ENCODE data around the gene ACSF3.
"Not testable (repeated sequence)": the region's sequence is repeated elsewhere in the genome, so short reads cannot be mapped to it uniquely, and the experiment has no call there.

ACSF3 gene

GRCh38 chr16:89084411-89084810 is 9.2 kb upstream of the ACSF3 start:
- no peak overlapping the region for H3K4me3 ChIP-seq (ENCODE audit: low read length in 2 of 2)

GRCh38 chr16:89084814-89085612 is 8.6 kb upstream of the ACSF3 start:
- Histone ChIP-seq H3K4me3 (ENCODE audit: low read length in 2 of 2) (no peak overlapping the region), H3K9ac (ENCODE audit: low read depth in 1 of 2, low read length in 2 of 2) (no peak overlapping the region), H3K27ac (ENCODE audit: low read depth in 2 of 2, low read length in 2 of 2) (peak overlapping the region in 1 of 2 donors; percentile 18)

More at GRCh38 chr16:89084411-89084810, 9.2 kb upstream of the ACSF3 start:
- Histone ChIP-seq H3K27me3 (ENCODE audit: control insufficient read depth in 2 of 2, insufficient read depth in 2 of 2, low read length in 2 of 2) (peaks cover 3 to 4% of the 10 kb centered on the region in 2 donors), H3K36me3 (ENCODE audit: control insufficient read depth in 2 of 2, insufficient read depth in 2 of 2, low read length in 2 of 2) (no peaks in the 10 kb centered on the region), H3K27ac (ENCODE audit: low read depth in 2 of 2, low read length in 2 of 2) (no peak overlapping the region), H3K9me3 (ENCODE audit: control insufficient read depth in 2 of 2, low read length in 2 of 2) (no peaks in the 10 kb centered on the region), H3K9ac (ENCODE audit: low read depth in 1 of 2, low read length in 2 of 2) (no peak overlapping the region), H3K4me1 (ENCODE audit: control insufficient read depth in 2 of 2, insufficient read depth in 2 of 2, low read length in 2 of 2) (peaks cover 6 to 7% of the 10 kb centered on the region in 2 donors)

GRCh38 chr16:89085755-89086154 is 7.9 kb upstream of the ACSF3 start:
- Histone ChIP-seq H3K9me3 (ENCODE audit: control insufficient read depth in 2 of 2, low read length in 2 of 2) (no peaks in the 10 kb centered on the region), H3K27ac (ENCODE audit: low read depth in 2 of 2, low read length in 2 of 2) (no peak overlapping the region), H3K36me3 (ENCODE audit: control insufficient read depth in 2 of 2, insufficient read depth in 2 of 2, low read length in 2 of 2) (no peaks in the 10 kb centered on the region), H3K27me3 (ENCODE audit: control insufficient read depth in 2 of 2, insufficient read depth in 2 of 2, low read length in 2 of 2) (peaks cover 3 to 6% of the 10 kb centered on the region in 2 donors), H3K4me3 (ENCODE audit: low read length in 2 of 2) (no peak overlapping the region), H3K4me1 (ENCODE audit: control insufficient read depth in 2 of 2, insufficient read depth in 2 of 2, low read length in 2 of 2) (peaks cover 6 to 7% of the 10 kb centered on the region in 2 donors), H3K9ac (ENCODE audit: low read depth in 1 of 2, low read length in 2 of 2) (no peak overlapping the region)

More at GRCh38 chr16:89084814-89085612, 8.6 kb upstream of the ACSF3 start:
- peaks cover 6 to 7% of the 10 kb centered on the region in 2 donors for H3K4me1 ChIP-seq (ENCODE audit: control insufficient read depth in 2 of 2, insufficient read depth in 2 of 2, low read length in 2 of 2)
- H3K36me3 ChIP-seq (ENCODE audit: control insufficient read depth in 2 of 2, insufficient read depth in 2 of 2, low read length in 2 of 2) = no peaks in the 10 kb centered on the region
- peaks cover 3 to 4% of the 10 kb centered on the region in 2 donors for H3K27me3 ChIP-seq (ENCODE audit: control insufficient read depth in 2 of 2, insufficient read depth in 2 of 2, low read length in 2 of 2)
- H3K9me3 ChIP-seq (ENCODE audit: control insufficient read depth in 2 of 2, low read length in 2 of 2) = no peaks in the 10 kb centered on the region

- peaks cover 6 to 7% of the 10 kb centered on the region in 2 donors for H3K4me1 ChIP-seq (ENCODE audit: control insufficient read depth in 2 of 2, insufficient read depth in 2 of 2, low read length in 2 of 2)
- no peaks in the 10 kb centered on the region for H3K9me3 ChIP-seq (ENCODE audit: control insufficient read depth in 2 of 2, low read length in 2 of 2)
- H3K27me3 ChIP-seq (ENCODE audit: control insufficient read depth in 2 of 2, insufficient read depth in 2 of 2, low read length in 2 of 2) = peaks cover 3 to 13% of the 10 kb centered on the region in 2 donors
- H3K4me3 ChIP-seq (ENCODE audit: low read length in 2 of 2) = no peak overlapping the region
- no peaks in the 10 kb centered on the region for H3K36me3 ChIP-seq (ENCODE audit: control insufficient read depth in 2 of 2, insufficient read depth in 2 of 2, low read length in 2 of 2)
- no peak overlapping the region for H3K9ac ChIP-seq (ENCODE audit: low read depth in 1 of 2, low read length in 2 of 2)
- no peak overlapping the region for H3K27ac ChIP-seq (ENCODE audit: low read depth in 2 of 2, low read length in 2 of 2)
These were observed 5.6 kb upstream of the ACSF3 start for GRCh38 chr16:89087922-89088497.

- no peaks in the 10 kb centered on the region for H3K9me3 ChIP-seq (ENCODE audit: control insufficient read depth in 2 of 2, low read length in 2 of 2)
- H3K4me3 ChIP-seq (ENCODE audit: low read length in 2 of 2) = no peak overlapping the region
- H3K4me1 ChIP-seq (ENCODE audit: control insufficient read depth in 2 of 2, insufficient read depth in 2 of 2, low read length in 2 of 2) = peaks cover 6 to 7% of the 10 kb centered on the region in 2 donors
- no peaks in the 10 kb centered on the region for H3K36me3 ChIP-seq (ENCODE audit: control insufficient read depth in 2 of 2, insufficient read depth in 2 of 2, low read length in 2 of 2)
- no peak overlapping the region for H3K9ac ChIP-seq (ENCODE audit: low read depth in 1 of 2, low read length in 2 of 2)
- H3K27me3 ChIP-seq (ENCODE audit: control insufficient read depth in 2 of 2, insufficient read depth in 2 of 2, low read length in 2 of 2) = peaks cover 3 to 13% of the 10 kb centered on the region in 2 donors
- H3K27ac ChIP-seq (ENCODE audit: low read depth in 2 of 2, low read length in 2 of 2) = no peak overlapping the region
These were observed 4.5 kb upstream of the ACSF3 start for GRCh38 chr16:89089120-89089519.

GRCh38 chr16:89090182-89090630 is 3.4 kb upstream of the ACSF3 start:
- Histone ChIP-seq H3K4me1 (ENCODE audit: control insufficient read depth in 2 of 2, insufficient read depth in 2 of 2, low read length in 2 of 2) (peaks cover 9 to 10% of the 10 kb centered on the region in 2 donors), H3K36me3 (ENCODE audit: control insufficient read depth in 2 of 2, insufficient read depth in 2 of 2, low read length in 2 of 2) (no peaks in the 10 kb centered on the region), H3K27me3 (ENCODE audit: control insufficient read depth in 2 of 2, insufficient read depth in 2 of 2, low read length in 2 of 2) (peaks cover 3 to 13% of the 10 kb centered on the region in 2 donors), H3K9ac (ENCODE audit: low read depth in 1 of 2, low read length in 2 of 2) (no peak overlapping the region), H3K9me3 (ENCODE audit: control insufficient read depth in 2 of 2, low read length in 2 of 2) (no peaks in the 10 kb centered on the region), H3K4me3 (ENCODE audit: low read length in 2 of 2) (no peak overlapping the region), H3K27ac (ENCODE audit: low read depth in 2 of 2, low read length in 2 of 2) (no peak overlapping the region)

GRCh38 chr16:89090669-89091426 is 2.8 kb upstream of the ACSF3 start:
- peaks cover 9 to 13% of the 10 kb centered on the region in 2 donors for H3K4me1 ChIP-seq (ENCODE audit: control insufficient read depth in 2 of 2, insufficient read depth in 2 of 2, low read length in 2 of 2)
- H3K9ac ChIP-seq (ENCODE audit: low read depth in 1 of 2, low read length in 2 of 2) = no peak overlapping the region
- H3K4me3 ChIP-seq (ENCODE audit: low read length in 2 of 2) = no peak overlapping the region
- H3K27me3 ChIP-seq (ENCODE audit: control insufficient read depth in 2 of 2, insufficient read depth in 2 of 2, low read length in 2 of 2) = peaks cover 0 to 13% of the 10 kb centered on the region in 2 donors
- no peak overlapping the region for H3K27ac ChIP-seq (ENCODE audit: low read depth in 2 of 2, low read length in 2 of 2)
- peaks cover 0 to 2% of the 10 kb centered on the region in 2 donors for H3K36me3 ChIP-seq (ENCODE audit: control insufficient read depth in 2 of 2, insufficient read depth in 2 of 2, low read length in 2 of 2)
- no peaks in the 10 kb centered on the region for H3K9me3 ChIP-seq (ENCODE audit: control insufficient read depth in 2 of 2, low read length in 2 of 2)

GRCh38 chr16:89092013-89092412 is 1.6 kb upstream of the ACSF3 start:
- Histone ChIP-seq H3K4me3 (ENCODE audit: low read length in 2 of 2) (no peak overlapping the region), H3K9me3 (ENCODE audit: control insufficient read depth in 2 of 2, low read length in 2 of 2) (no peaks in the 10 kb centered on the region), H3K4me1 (ENCODE audit: control insufficient read depth in 2 of 2, insufficient read depth in 2 of 2, low read length in 2 of 2) (peaks cover 9 to 19% of the 10 kb centered on the region in 2 donors), H3K36me3 (ENCODE audit: control insufficient read depth in 2 of 2, insufficient read depth in 2 of 2, low read length in 2 of 2) (peaks cover 2 to 4% of the 10 kb centered on the region in 2 donors), H3K27ac (ENCODE audit: low read depth in 2 of 2, low read length in 2 of 2) (no peak overlapping the region), H3K9ac (ENCODE audit: low read depth in 1 of 2, low read length in 2 of 2) (no peak overlapping the region), H3K27me3 (ENCODE audit: control insufficient read depth in 2 of 2, insufficient read depth in 2 of 2, low read length in 2 of 2) (peaks cover 0 to 13% of the 10 kb centered on the region in 2 donors)

- Histone ChIP-seq H3K4me3 (ENCODE audit: low read length in 2 of 2) (peak overlapping the region; percentile 53 to 84), H3K27me3 (ENCODE audit: control insufficient read depth in 2 of 2, insufficient read depth in 2 of 2, low read length in 2 of 2) (peaks cover 0 to 13% of the 10 kb centered on the region in 2 donors), H3K9ac (ENCODE audit: low read depth in 1 of 2, low read length in 2 of 2) (peak overlapping the region in 1 of 2 donors; percentile 80), H3K4me1 (ENCODE audit: control insufficient read depth in 2 of 2, insufficient read depth in 2 of 2, low read length in 2 of 2) (peaks cover 16 to 28% of the 10 kb centered on the region in 2 donors)
- not testable (repeated sequence) for H3K27ac ChIP-seq (ENCODE audit: low read depth in 2 of 2, low read length in 2 of 2); H3K36me3 ChIP-seq (ENCODE audit: control insufficient read depth in 2 of 2, insufficient read depth in 2 of 2, low read length in 2 of 2); H3K9me3 ChIP-seq (ENCODE audit: control insufficient read depth in 2 of 2, low read length in 2 of 2)
These were observed 425 bp upstream of the ACSF3 start for GRCh38 chr16:89093252-89093601.
